H1 (cell line): ENCODE data around the gene NPBWR2. TPM values are rescaled to one million over a fixed set of nuclear protein-coding genes. Genes with fewer than 3 reads are reported as not detected.

ENCODE experiments used
- BCL11A ChIP-seq, 2 experiments: IDR thresholded peaks; one replicate each; pipeline ENCODE4 v1.6.1; 2011; ENCODE audit warnings: low read depth in 2 of 2, low read length in 2 of 2, mild to moderate bottlenecking in 2 of 2
- CTBP2 ChIP-seq: IDR thresholded peaks from 2 replicates; pipeline ENCODE4 v1.7.0; 2011; ENCODE audit warnings: borderline replicate concordance, mild to moderate bottlenecking, moderate library complexity, mixed read lengths, low read length; ENCODE audit not compliant: insufficient read depth, insufficient read length
- JUN ChIP-seq: IDR thresholded peaks from 2 replicates; pipeline ENCODE4 v1.6.1; 2011; ENCODE audit warnings: low read depth, mild to moderate bottlenecking, improper control_type of control experiment, low read length
- SAP30 ChIP-seq: fragments of 300-600 bp; sonication (generic); IDR thresholded peaks from 2 replicates; pipeline ENCODE4 v1.7.1; 2012; ENCODE audit warnings: low read length, moderate library complexity, mild to moderate bottlenecking, inconsistent platforms; ENCODE audit not compliant: insufficient read depth, insufficient replicate concordance
- SIX5 ChIP-seq: IDR thresholded peaks from 2 replicates; pipeline ENCODE4 v1.6.1; 2011; ENCODE audit warnings: mild to moderate bottlenecking, low read depth, low read length
- SUZ12 ChIP-seq: fragments of 200-600 bp; sonication (generic); IDR thresholded peaks from 2 replicates; pipeline ENCODE4 v1.6.1; 2012; ENCODE audit warnings: mild to moderate bottlenecking, inconsistent platforms, low read length, moderate library complexity, mixed read lengths
- TBP ChIP-seq: IDR thresholded peaks from 2 replicates; pipeline ENCODE4 v1.6.1; 2011; ENCODE audit warnings: low read depth, low read length, improper control_type of control experiment
- polyA plus RNA-seq, 7 experiments: library from polyadenylated mRNA; depleted of rRNA in 3 of 7; stranded (reverse) in 5 of 7; unstranded in 2 of 7; fragments of >200 nt in 5 of 7; fragments of 200-250 nt in 2 of 7; gene quantifications; 1 replicate in 5 of 7; 2 replicates in 1 of 7; 4 replicates in 1 of 7; pipeline versions ENCODE4 v1.2.1 to v1.2.3, GENCODE V29; 2011 to 2013; ENCODE audit warnings: missing spikeins in 2 of 7, mixed read lengths in 2 of 7
- total RNA-seq: library from RNA; stranded (reverse); fragmentation: NEBNext Ultra II Directional; extraction: Animal tissue kit (Norgen Biotek cat#: 25700); gene quantifications from 2 replicates; pipeline ENCODE4 v1.2.1, GENCODE V29; 2021

The NPBWR2 gene
- total and polyA plus RNA-seq, 2 of the 8 experiments (the other 6 are each of a cell fraction or from before 2014, with no cell fraction given) = not detected

DNA sequence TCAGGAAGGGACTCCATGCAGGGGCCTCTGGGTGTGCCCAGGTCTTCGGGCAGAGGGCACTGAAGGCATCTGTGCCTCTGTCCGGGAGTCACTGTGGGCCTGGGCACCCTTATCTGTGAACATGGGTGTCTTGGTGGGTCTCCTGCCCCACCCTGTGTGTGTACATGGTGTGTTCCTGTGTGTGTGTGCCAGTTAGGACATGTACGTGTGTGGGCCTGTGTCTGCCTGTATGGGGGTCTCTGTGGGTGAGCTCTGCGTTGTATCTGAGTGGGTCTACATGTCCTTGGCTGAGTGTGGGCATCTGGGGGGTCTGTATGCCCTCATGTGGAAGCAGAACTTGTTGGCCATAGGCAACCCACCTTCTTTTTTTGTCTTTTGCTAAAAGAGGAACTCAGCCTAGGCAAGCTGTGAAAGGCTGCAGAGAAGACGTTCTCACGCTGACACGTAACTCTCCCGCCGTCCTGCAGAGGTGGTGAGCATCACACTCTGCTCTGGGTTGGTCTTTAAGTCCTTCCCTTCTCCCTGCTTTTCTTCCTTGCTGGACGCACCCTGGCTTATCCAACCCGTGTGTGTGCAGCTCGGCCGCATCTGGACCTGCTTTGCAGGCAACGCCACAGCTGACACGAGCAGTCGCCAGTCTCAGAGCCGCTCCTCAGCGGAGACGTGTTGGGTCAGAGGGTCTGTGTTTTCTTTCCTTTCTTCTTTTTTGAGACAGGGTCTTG is 532 bp upstream of the NPBWR2 start (continued):
- TF ChIP-seq BCL11A (IDR thresholded peaks at IDR 0.05; ENCODE audit: low read depth in 2 of 2, low read length in 2 of 2) (no peak), SUZ12 (no peak), CTBP2 (no peak), JUN (no peak), SAP30 (no peak), SIX5 (no peak), TBP (no peak)
